HG03175 (cell line): Measurements from ENCODE around the gene AOPEP.

ENCODE experiments used
- ATAC-seq: cut with Tn5 transposase; IDR thresholded peaks from one replicate; pipeline ENCODE4 v1.9.1; 2021; ENCODE audit warnings: mild to moderate bottlenecking, moderate library complexity; ENCODE audit not compliant: unreplicated experiment

The AOPEP gene

DNA sequence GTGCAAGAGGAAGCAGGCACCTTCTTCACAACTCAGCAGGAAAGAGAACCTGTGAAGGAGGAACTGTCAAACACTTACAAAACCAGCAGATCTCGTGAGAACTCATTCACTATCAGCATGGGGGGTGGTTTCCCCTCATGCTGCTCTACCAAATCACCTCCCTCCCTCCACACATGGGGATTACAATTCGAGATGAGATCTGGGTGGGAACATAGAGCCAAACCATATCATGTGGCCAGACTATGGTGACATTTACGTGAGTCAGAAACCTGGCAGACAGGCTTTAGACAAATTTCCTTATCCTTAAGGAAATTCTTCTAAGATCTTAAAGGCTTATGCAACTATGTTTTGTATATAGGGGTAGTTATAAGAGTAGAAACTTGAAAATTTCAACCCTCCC, 8.7 kb upstream of the AOPEP start:
- ATAC-seq: no peak

GRCh38 chr9:94718936-94719335, 7.6 kb upstream of the AOPEP start:
- no peak for ATAC-seq

DNA sequence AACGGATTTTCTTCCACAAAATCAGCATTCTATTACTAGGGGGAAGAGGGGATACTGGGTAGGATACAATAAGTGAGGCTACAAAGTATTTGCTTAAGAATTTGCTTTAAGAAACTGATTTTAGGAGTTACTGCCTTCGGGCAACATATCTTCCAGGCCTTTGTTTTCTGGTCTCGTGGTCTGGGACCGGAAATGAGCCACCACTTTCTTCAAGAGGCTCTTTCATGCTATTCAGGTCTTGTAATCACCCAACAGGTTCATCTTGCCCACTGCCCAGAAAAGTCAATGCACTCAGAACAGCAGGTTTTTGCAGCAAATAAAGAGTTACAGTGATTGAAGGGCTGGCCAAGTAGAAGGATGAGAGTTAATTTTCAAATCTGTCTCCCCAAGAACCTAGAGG, 6.6 kb upstream of the AOPEP start:
- ATAC-seq: no peak

DNA sequence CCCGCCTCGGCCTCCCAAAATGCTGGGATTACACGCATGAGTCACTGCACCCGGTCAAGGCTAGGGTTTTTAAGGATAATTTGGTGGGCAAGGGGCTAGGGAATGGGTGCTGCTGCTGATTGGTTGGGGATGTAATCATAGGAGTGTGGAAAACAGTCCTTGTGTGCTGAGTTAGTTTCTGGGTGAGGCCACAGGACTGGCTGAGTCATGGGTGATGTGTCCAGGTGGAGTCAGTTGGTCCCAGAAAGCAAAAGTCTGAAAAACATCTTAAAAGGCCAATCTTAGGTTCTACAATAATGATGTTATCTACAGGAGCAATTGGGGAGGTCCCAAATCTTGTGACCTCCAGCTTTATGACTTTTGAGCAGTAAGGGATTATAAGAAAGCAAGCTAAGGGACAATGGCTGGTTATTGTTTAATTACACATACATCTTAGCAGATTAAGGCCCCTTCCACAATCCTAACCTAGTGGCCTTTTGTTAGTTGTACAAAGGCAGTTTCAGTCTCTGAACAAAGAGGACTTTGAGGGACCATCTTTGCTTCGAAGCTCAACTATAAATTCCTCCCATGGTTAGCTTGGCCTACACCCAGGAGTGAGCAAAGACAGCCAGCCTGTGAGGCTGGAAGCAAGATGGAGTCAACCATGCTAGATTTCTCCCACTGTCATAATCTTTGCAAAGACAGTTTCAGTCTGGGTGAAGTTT, 5.5 kb upstream of the AOPEP start:
- ATAC-seq: no peak

GRCh38 chr9:94721754-94722153, 4.7 kb upstream of the AOPEP start:
- ATAC-seq: no peak

DNA sequence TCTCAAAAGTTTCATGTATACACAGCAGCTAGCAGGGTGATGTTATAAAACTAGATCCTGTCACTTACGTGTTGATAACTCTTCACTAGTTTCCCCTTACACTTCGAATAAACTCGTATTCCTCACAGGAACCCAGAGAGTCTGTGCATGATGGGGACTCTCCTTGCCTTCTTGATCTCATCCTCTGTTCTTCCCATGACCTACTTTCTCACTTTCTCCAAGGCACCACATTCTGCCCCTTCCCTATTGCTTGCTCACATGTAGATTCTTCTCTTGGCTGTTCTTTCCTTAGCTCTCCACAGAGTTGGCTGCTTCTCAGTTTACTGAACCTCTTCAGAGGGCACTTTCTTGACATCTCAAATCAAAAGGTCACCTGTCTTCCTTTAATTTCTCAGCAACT, 1.2 kb upstream of the AOPEP start:
- ATAC-seq: no peak

- no peak for ATAC-seq
Observed at GRCh38 chr9:94728719-94729118, 2.2 kb downstream of the AOPEP start.

GRCh38 chr9:94729199-94729598, 2.7 kb downstream of the AOPEP start:
- no peak for ATAC-seq

- ATAC-seq: no peak
Observed at GRCh38 chr9:94734054-94734754, 7.7 kb downstream of the AOPEP start.

DNA sequence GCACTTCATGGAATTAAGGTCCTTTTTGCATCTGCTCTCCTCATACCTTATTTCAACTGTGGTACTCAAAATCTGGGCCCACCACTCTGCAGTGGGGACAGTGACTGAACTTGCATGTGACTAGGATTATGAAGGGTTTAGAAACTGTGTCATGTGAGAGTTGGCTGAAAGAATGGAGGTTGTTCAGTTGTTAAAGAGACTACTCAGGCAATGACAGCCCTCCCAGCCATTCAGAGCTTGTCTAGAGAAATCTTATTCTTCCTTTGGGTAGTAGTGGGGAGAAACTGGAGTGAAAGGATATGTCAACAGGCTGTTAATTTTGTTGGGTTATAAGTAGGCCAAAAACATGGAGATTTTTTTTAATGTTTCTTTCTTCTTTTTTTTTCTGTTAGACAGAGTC, 10.3 kb downstream of the AOPEP start:
- no peak for ATAC-seq

- ATAC-seq: no peak
Observed at GRCh38 chr9:94740145-94740840, 13.8 kb downstream of the AOPEP start.

GRCh38 chr9:94741866-94742265, 15.4 kb downstream of the AOPEP start:
- no peak for ATAC-seq

- no peak for ATAC-seq
Observed at GRCh38 chr9:94743035-94743954, 16.8 kb downstream of the AOPEP start.

DNA sequence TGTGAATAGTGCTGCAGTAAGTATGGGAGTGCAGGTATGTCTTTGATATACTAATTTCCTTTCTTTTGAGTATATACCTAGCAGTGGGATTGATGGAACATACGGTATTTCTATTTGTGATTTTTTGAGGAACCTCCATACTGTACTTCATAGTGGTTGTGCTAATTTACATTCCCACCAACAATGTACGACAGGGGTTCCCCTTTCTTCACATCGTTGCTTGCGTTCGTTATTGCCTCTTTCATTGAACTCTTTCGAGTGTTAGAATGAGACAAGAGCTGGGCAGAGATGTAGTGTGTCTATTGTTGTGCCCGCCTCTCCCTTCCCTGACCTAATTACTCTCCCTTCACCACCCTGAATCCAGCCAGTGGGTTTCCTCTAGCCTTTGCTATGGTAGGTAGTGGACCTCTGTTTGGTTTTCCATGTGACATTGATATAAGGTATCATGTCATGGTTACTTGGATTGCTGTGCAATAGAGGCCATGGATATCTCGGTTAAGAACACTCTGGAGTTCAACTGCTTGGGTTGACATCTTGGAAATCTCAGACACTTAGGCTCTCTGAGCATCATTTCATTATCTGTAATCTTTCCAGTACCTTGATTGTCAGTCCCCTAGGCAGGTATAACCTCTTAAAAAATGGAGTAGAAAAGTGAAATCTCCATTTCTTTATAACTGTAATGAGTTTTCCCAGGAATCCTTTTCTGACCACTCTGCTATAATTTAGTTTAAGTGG, 19.5 kb downstream of the AOPEP start:
- ATAC-seq: no peak

DNA sequence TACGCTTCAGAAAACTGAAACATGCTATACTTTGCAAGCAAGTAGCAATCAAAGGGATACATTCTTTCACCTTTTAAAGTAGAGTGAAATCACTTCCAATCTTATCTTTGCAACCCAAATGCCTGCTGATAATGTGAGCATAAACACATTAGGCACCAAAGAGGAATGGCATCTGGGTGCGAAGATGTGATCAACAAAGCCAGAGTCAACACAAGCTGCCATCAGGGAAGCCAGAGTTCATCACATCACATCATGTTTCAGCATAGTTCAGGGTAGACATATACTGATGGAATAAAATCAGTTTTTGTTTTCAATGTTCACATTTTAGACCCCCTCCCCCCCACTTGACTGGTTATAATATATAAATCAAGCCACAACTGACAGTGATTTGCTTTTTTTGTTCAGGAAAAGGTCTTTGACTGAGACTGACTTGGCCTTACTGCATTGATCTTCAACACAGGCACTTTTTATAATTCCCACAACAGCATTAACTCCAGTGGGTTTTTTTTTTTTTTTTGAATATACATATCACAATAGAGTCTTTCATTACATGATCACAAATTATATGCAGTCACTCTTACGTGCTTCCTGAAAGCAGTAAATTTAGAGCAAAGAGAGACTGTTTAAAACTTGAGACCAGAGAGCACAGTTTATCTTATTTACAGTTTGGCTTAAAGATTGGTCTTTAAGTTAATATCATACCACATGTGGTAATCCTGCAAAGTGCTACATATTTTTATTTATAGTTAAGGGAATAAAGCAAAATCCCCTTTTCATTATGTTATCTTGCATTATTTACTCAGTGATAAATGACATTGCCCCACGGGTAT, 20.3 kb downstream of the AOPEP start:
- no peak for ATAC-seq

- ATAC-seq: no peak
Observed at GRCh38 chr9:94754976-94755475, 28.5 kb downstream of the AOPEP start.

DNA sequence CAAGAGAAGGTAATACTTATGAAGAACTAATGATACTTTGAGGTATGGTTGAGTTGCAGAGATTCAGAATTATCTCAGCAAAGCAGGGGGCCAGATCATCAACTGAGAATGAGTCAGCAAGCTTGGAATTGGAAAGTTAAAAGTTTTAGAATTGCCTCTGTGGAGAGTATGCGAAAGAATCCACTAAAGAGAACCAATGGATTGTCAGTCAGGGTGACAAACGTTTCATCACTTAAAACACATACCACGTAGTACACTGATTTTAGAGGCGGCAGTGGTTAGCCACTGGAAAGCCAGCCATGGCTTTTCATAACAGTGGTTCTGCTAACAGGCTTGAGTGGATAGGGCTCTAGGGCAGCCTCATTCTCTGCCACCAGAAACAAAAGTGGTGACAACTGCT, 30.7 kb downstream of the AOPEP start:
- ATAC-seq: no peak

GRCh38 chr9:94758031-94758430, 31.5 kb downstream of the AOPEP start:
- no peak for ATAC-seq

DNA sequence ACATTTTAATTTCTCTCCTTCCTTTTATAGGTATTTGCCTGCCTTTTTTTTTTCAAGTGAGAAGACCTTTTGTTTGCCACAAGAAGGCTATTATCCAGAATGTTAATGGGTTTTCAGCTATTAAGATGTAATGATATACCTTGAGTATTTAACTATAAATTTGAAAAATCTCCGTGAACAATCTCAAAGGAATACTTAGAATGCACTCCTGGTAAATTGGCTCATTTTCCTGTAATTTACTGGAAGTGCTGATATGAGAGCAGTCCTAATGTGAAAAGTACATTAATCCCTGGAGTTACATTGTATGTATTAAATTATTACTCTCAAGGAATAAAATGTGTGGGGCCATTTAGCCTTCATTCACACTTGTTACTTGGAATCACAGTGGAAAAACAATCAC, 32.4 kb downstream of the AOPEP start:
- no peak for ATAC-seq
